Keratinocyte (primary cell): ENCODE results near the gene GRB14. TPM values are rescaled to one million over a fixed set of nuclear protein-coding genes. Genes with fewer than 3 reads are reported as not detected.

Experiments
- DNase-seq: peaks from one replicate; pipeline ENCODE4 v3.0.0-alpha.2; 2011; ENCODE audit warnings: low read depth, missing footprints, low spot score
- FAIRE-seq: peaks from 2 replicates; lab custom pipeline; 2011; peaks lifted over from hg19 to GRCh38; lab: Jason Lieb, UNC
- H2AFZ ChIP-seq: 2 replicates; pipeline ENCODE4 v1.6.0; 2012; ENCODE audit warnings: low read length, control low read depth, inconsistent platforms; ENCODE audit not compliant: control insufficient read depth
- H3K27ac ChIP-seq: 2 replicates; pipeline ENCODE4 v1.5.1; 2011; ENCODE audit warnings: low read length; ENCODE audit not compliant: control insufficient read depth, insufficient read depth
- H3K27me3 ChIP-seq: 3 replicates; pipeline ENCODE4 v1.6.0; 2011; ENCODE audit warnings: low read length; ENCODE audit not compliant: control insufficient read depth, insufficient read depth; ENCODE audit errors: extremely low read depth
- H3K36me3 ChIP-seq, 2 experiments: 2 replicates in 1 of 2; 3 replicates in 1 of 2; pipeline ENCODE4 v1.5.1; 2011; ENCODE audit warnings: low read length in 2 of 2, mild to moderate bottlenecking in 1 of 2; ENCODE audit not compliant: control insufficient read depth in 2 of 2, insufficient read depth in 2 of 2; ENCODE audit errors: extremely low read depth in 1 of 2
- H3K4me1 ChIP-seq: 3 replicates; pipeline ENCODE4 v1.5.1; 2011; ENCODE audit warnings: low read length; ENCODE audit not compliant: control insufficient read depth, insufficient read depth; ENCODE audit errors: extremely low read depth
- H3K4me2 ChIP-seq: 3 replicates; pipeline ENCODE4 v1.6.0; 2011; ENCODE audit warnings: low read depth, low read length; ENCODE audit not compliant: control insufficient read depth, insufficient read depth; ENCODE audit errors: extremely low read depth
- H3K4me3 ChIP-seq, 3 experiments: fragments of 200-600 bp in 1 of 3; sonication (generic) in 1 of 3; 2 replicates in 2 of 3; 3 replicates in 1 of 3; pipeline ENCODE4 v1.5.1; 2011 to 2016; ENCODE audit warnings: low read length in 3 of 3, mild to moderate bottlenecking in 3 of 3, control low read depth in 2 of 3, inconsistent platforms in 1 of 3, low read depth in 1 of 3, mixed read lengths in 1 of 3, mixed run types in 1 of 3, moderate library complexity in 1 of 3; ENCODE audit not compliant: control insufficient read depth in 2 of 3, insufficient read depth in 2 of 3; ENCODE audit errors: extremely low read depth in 1 of 3
- H3K79me2 ChIP-seq: 2 replicates; pipeline ENCODE4 v1.6.0; 2012; ENCODE audit warnings: low read length; ENCODE audit not compliant: control insufficient read depth, insufficient read depth
- H3K9ac ChIP-seq: 3 replicates; pipeline ENCODE4 v1.6.0; 2011; ENCODE audit warnings: low read length; ENCODE audit not compliant: control insufficient read depth, insufficient read depth; ENCODE audit errors: extremely low read depth
- H3K9me1 ChIP-seq: 3 replicates; pipeline ENCODE4 v1.6.0; 2011; ENCODE audit warnings: low read length; ENCODE audit not compliant: control insufficient read depth, insufficient read depth; ENCODE audit errors: extremely low read depth
- H3K9me3 ChIP-seq: 2 replicates; pipeline ENCODE4 v1.5.1; 2012; ENCODE audit warnings: low read depth, low read length; ENCODE audit not compliant: control insufficient read depth
- H4K20me1 ChIP-seq: 3 replicates; pipeline ENCODE4 v1.6.0; 2011; ENCODE audit warnings: low read length; ENCODE audit not compliant: control insufficient read depth, insufficient read depth; ENCODE audit errors: extremely low read depth
- EZH2 ChIP-seq: IDR thresholded peaks from one replicate; pipeline ENCODE4 v1.6.1; 2012; ENCODE audit warnings: inconsistent platforms, mild to moderate bottlenecking, low read length, moderate library complexity
- dilution Hi-C: fragments of 300-500 bp; cut with MboI; formaldehyde crosslinking; loops from one replicate; pipeline ENCODE4 v1.7.0; 2020; ENCODE audit warnings: low sequenced_read_pairs; ENCODE audit not compliant: extremely low pct_ligation_motif_present
- polyA plus RNA-seq, 5 experiments: library from polyadenylated mRNA; depleted of rRNA in 3 of 5; stranded (reverse) in 3 of 5; stranded (forward) in 1 of 5; unstranded in 1 of 5; fragments of >200 nt; gene quantifications; 1 replicate in 1 of 5; 2 replicates in 3 of 5; 3 replicates in 1 of 5; pipeline versions ENCODE4 v1.2.1 to v1.2.3, GENCODE V29; 2011 to 2012; ENCODE audit warnings: missing spikeins in 2 of 5, low read depth in 1 of 5, low replicate concordance in 1 of 5
- TF ChIP-seq, protein P1 (sequence below), 3 experiments: IDR thresholded peaks in 1 of 3; conservative IDR thresholded peaks in 1 of 3; optimal IDR thresholded peaks in 1 of 3; 2 replicates in 2 of 3; 3 replicates in 1 of 3; pipeline versions ENCODE3 to v1.5.1; 2011; ENCODE audit warnings: low read length in 3 of 3, mild to moderate bottlenecking in 3 of 3, moderate library complexity in 2 of 3, control low read depth in 1 of 3, inconsistent platforms in 1 of 3; ENCODE audit not compliant: insufficient read depth in 2 of 3; ENCODE audit errors: extremely low read depth in 1 of 3

GRB14 gene
- polyA plus RNA-seq, 1 donor (not counting 4 experiments of a cell fraction or from before 2014, with no cell fraction given): 4.2 TPM

DNA sequence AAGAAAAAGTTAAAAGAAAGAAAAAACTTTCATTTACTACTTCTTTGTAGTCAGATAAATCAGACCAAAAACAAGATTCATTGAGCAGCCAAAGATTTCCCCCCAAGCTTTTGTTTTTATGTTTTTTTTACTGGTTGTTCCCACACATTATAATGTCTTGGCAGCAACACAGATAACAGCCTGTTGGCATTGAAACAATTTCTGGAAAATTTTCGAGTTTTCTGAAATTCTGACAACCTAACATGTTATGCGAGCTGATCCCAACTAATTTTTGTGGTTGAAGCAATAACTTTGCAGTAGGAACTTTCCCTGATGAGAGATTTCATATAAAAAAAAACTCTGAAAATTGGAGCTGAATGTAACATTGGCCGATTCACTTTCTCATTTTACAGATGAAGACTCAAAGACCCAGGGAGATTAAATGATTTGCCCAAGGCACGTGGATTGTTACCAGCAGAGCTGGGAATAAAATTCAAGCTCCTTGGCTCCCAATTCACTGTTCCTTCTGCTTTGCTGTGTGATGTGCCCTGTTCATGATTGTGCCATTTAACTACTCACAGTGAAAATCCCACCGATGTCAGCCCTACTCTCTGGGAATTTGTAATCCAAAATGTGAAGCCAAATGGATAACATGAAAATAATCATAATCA, 167.5 kb downstream of the GRB14 start:
- Histone ChIP-seq H3K4me1 (no peaks in the 10 kb centered on the region), H3K27ac (no peak overlapping the region), H3K27me3 (peaks cover 2% of the 10 kb centered on the region), H3K79me2 (no peaks in the 10 kb centered on the region), H3K36me3 (no peaks in the 10 kb centered on the region), H3K9ac (no peak overlapping the region), H3K4me2 (no peak overlapping the region), H3K9me3 (no peaks in the 10 kb centered on the region), H2AFZ (no peak overlapping the region), H4K20me1 (no peaks in the 10 kb centered on the region), H3K4me3 (no peak overlapping the region), H3K9me1 (no peaks in the 10 kb centered on the region)
- DNase-seq (no peak), FAIRE-seq (no peak)
- TF ChIP-seq EZH2: no peak
- TF ChIP-seq, protein P1, sequence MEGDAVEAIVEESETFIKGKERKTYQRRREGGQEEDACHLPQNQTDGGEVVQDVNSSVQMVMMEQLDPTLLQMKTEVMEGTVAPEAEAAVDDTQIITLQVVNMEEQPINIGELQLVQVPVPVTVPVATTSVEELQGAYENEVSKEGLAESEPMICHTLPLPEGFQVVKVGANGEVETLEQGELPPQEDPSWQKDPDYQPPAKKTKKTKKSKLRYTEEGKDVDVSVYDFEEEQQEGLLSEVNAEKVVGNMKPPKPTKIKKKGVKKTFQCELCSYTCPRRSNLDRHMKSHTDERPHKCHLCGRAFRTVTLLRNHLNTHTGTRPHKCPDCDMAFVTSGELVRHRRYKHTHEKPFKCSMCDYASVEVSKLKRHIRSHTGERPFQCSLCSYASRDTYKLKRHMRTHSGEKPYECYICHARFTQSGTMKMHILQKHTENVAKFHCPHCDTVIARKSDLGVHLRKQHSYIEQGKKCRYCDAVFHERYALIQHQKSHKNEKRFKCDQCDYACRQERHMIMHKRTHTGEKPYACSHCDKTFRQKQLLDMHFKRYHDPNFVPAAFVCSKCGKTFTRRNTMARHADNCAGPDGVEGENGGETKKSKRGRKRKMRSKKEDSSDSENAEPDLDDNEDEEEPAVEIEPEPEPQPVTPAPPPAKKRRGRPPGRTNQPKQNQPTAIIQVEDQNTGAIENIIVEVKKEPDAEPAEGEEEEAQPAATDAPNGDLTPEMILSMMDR (optimal IDR thresholded peaks at IDR 0.05 in 1 of 3, IDR thresholded peaks at IDR 0.05 in 1 of 3, conservative IDR thresholded peaks at IDR 0.05 in 1 of 3; ENCODE audit: extremely low read depth in 1 of 3, insufficient read depth in 2 of 3, low read length in 3 of 3): no peak
- dilution Hi-C loops: no loop called here

DNA sequence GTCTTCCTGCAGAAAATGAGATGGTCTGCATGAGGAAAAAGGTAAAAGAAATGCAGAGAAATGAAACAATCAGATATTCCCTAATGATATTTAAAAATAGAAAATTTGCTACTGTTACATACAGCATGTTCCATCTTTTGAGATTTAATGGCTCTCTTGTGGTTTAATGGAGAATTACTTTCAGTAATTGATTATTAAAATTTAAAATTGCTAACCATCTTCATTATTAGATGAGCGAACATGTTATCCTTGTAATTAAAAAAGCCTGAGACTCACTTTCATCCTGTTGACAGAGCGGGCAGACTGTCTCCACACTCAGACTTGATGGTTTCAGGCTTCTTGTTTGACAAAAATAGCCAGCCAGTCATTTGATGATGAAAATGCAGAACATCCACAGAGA, 171.0 kb downstream of the GRB14 start:
- no peaks in the 10 kb centered on the region for H3K27me3 ChIP-seq

More for the DNA sequence above, 171.0 kb downstream of the GRB14 start:
- dilution Hi-C loops: no loop called here
- H4K20me1 ChIP-seq: no peaks in the 10 kb centered on the region
- DNase-seq: no peak
- no peak overlapping the region for H2AFZ ChIP-seq
- no peak overlapping the region for H3K4me3 ChIP-seq
- no peak overlapping the region for H3K27ac ChIP-seq
- H3K36me3 ChIP-seq: no peaks in the 10 kb centered on the region
- no peak for FAIRE-seq
- no peaks in the 10 kb centered on the region for H3K4me1 ChIP-seq
- H3K79me2 ChIP-seq: no peaks in the 10 kb centered on the region
- H3K9me3 ChIP-seq: no peaks in the 10 kb centered on the region
- TF ChIP-seq EZH2: no peak
- TF ChIP-seq, protein P1 (optimal IDR thresholded peaks at IDR 0.05 in 1 of 3, IDR thresholded peaks at IDR 0.05 in 1 of 3, conservative IDR thresholded peaks at IDR 0.05 in 1 of 3; ENCODE audit: extremely low read depth in 1 of 3, insufficient read depth in 2 of 3, low read length in 3 of 3): no peak
- no peak overlapping the region for H3K9ac ChIP-seq
- no peak overlapping the region for H3K4me2 ChIP-seq
- H3K9me1 ChIP-seq: no peaks in the 10 kb centered on the region
